ENCODE measurements around the gene SERPINH1.

DNA sequence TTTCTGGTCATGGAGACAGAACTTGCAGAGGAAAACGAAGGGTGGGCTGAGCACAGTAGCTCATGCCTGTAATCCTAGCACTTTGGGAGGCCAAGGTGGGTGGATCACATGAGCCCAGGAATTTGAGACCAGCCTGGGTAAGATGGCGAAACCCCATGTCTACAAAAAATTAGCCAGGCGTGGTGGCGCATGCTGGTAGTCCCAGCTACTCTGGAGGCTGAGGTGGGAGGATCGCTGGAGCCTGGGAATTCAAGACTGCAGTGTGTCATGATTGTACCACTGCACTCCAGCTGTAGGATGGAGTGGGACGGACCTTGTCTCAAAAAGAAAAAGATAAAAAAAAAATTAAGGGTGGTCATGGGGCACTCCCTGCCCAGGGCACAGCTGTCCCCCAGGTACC is 5.9 kb downstream of the SERPINH1 start:
- TF ChIP-seq, protein P1, sequence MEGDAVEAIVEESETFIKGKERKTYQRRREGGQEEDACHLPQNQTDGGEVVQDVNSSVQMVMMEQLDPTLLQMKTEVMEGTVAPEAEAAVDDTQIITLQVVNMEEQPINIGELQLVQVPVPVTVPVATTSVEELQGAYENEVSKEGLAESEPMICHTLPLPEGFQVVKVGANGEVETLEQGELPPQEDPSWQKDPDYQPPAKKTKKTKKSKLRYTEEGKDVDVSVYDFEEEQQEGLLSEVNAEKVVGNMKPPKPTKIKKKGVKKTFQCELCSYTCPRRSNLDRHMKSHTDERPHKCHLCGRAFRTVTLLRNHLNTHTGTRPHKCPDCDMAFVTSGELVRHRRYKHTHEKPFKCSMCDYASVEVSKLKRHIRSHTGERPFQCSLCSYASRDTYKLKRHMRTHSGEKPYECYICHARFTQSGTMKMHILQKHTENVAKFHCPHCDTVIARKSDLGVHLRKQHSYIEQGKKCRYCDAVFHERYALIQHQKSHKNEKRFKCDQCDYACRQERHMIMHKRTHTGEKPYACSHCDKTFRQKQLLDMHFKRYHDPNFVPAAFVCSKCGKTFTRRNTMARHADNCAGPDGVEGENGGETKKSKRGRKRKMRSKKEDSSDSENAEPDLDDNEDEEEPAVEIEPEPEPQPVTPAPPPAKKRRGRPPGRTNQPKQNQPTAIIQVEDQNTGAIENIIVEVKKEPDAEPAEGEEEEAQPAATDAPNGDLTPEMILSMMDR (conservative IDR thresholded peaks at IDR 0.05; ENCODE audit: low read depth, low read length) = no peak
- TF ChIP-seq EZH2 (IDR thresholded peaks at IDR 0.05; ENCODE audit: low read length, unreplicated experiment) (no peak), EZH2phosphoT487 (IDR thresholded peaks at IDR 0.05; ENCODE audit: borderline replicate concordance, low read length) (no peak)
